Activated gamma-delta T cell treated with anti-CD3 and anti-CD28 coated beads, Interleukin-2, amount 50 U/mL, for 16 hours (primary cell): Measurements from ENCODE around the gene NPDC1.
A peak's percentile ranks its signal among the peaks of the same experiment; 100 is the strongest.
"Not testable (repeated sequence)": the region's sequence is repeated elsewhere in the genome, so short reads cannot be mapped to it uniquely, and the experiment has no call there.

Experiments used
- DNase-seq: peaks from one replicate; pipeline ENCODE4 v3.0.0-alpha.2; 2020; ENCODE audit warnings: low read depth

NPDC1 gene

DNA sequence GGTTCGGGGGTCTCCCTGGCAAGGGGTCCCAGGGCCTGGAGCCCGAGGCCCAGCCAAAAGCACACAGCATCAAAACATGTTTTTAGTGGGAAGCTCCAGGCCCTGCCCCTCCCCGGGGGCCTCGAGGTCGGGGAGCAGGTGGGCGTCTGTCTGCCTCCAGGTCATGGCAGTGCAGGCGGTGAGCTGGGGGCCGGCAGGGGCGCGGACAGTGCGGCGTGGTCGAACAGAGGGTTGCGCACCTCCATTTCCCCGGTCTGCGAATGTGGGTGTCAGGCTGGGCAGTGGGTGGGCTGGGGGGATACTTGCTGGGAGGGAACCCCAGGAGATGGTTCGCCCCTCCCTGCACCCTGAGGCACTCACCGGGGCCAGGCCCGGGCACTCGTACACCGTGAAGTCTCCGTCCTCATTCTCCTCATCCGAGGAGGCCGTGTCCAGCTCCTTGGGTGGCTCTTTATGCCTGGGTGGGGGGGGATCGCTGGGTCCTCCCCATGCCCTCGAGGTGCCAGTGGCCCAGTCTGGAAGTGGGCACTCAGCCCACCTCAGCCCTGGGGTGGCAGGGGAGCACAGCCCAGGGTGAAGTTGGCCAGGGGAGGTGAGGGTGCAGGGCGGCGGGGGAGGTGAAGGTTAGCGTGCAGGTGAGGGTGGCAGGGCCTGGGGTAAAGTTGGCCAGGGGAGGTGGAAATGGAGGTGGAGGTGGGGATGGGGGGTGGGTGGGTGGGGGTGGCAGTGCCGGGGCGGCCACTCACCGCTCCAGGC lies 6.2 kb downstream of the NPDC1 start:
- DNase-seq, result no peak

DNA sequence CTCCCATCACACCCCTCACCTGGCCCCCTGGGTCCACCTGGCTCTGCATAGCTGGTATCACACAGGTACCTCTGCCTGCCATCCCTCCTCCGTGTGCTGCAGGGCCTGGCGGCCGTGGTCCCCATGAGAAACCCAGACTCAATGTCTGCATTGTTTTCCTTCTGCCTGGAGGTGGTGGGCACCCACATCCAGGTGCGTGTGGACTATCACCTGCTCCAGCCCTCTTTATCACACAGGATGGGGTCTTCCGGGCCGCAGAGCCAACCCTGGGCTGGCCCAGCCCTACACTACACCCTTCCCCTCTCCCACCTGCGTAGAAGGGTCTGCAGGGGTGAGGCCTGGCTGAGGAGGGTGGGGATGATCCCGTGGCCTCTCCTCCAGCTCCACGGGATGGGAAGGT lies 7.1 kb downstream of the NPDC1 start:
- no peak for DNase-seq

DNA sequence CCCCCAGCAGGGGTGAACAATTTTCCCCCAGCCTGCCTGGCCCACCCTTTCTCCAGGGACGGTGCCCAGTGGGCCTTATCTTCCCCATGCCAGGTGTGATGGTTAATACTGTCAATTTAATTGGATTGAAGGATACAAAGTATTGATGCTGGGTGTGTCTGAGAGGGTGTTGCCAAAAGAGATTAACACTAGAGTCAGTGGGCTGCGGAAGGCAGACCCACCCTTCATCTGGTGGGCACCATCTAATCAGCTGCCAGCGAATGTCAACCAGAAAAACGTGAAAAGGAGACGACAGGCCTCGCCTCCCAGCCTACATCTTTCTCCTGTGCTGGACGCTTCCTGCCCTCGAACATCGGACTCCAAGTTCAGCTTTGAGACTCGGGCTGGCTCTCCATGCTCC lies 8.5 kb downstream of the NPDC1 start:
- no peak for DNase-seq

DNA sequence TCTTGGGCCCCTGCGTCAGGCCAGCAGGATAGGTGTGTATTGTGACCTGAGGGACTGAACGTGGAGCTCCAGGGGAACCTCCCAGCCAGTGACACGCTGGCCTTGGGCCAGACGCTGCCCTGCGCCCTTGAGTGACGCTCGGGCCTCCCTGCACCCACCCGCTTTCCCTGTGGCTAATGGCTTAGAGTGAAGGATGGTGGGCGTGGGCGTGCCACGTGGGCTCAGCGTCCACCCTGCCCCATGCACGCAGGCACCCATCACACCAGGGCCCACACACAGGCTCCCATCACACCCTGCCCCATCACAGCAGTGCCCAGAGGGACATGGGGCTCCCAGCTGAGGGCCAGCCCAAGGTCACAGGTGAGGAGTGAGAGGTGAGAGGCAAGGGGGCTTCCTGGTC lies 8.9 kb downstream of the NPDC1 start:
- no peak for DNase-seq

DNA sequence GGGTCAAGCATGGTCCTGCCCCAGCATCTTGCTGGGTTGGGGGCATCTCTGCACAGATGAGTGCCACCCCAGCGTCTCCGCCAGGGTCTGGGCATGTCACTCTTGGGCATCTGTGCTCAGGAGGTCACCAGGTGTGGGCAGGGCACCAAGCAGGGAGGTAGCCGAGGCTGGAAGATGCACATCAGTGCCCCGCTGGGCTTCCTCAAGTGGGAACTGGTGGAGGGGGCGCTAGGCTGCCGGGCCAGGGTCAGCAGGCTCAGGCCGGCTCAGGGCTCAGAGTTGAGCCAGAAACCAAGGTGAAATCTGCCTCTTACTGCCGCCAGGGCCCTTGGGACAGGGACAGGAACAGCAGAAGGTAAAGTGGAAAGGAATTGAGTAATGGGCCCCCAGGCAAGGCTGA lies 10.0 kb downstream of the NPDC1 start:
- no peak for DNase-seq

DNA sequence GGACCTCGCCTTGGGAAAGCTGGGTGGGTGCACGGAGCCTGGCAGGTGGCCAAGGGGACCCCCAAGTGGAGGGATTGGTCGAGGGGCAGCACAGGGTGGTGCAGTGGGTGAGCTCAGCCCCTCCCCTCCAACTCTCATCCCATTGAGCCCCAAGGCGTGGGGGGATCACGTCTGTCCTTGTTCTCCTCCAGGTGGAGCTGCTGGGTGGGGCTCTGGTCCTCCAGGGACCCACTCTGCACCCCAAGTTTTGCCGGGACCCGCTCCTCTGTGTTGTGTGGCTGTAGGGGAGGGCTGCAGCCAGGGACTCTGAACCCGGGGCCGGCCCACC lies 10.5 kb downstream of the NPDC1 start:
- DNase-seq, result no peak

DNA sequence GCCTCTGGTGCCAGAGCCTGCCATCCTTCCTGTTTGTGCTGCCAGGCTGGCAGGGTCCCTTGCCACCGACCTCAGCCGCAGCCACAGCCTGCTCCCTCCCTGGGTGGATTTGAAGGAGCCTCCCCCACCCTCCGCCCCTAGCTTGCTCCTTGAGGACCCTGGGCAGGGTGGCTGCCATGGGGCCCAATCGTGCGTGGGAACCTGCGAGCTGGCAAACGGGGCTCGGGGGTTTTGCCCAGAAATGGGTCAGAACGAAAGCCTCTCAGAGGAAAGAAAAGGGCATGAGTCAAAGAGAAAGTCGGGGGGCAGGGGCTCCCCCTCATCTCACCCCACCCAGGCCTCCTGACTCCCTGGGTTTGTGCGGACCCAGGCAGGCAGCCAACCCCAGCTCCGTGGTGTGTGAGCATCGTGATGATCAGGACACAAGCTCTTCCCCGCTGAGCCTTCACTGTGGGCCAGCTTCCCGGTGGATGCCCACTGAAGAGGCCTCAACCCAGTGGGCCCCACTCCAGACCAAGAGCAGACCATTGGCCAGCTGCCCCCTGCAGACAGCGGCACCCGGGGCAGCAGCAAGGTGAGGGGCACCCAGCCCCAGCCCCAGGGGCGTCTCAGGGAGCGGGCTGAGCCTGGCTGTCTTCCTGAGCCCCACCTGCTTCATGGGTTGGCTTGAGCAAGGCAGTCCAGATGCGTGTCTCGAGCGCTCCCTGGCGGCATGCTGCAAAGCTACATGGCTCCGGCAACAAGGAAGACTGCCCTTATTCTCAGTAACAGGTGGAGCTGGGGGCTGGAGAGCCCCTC lies 11.1 kb downstream of the NPDC1 start:
- DNase-seq, result peak; percentile 76

DNA sequence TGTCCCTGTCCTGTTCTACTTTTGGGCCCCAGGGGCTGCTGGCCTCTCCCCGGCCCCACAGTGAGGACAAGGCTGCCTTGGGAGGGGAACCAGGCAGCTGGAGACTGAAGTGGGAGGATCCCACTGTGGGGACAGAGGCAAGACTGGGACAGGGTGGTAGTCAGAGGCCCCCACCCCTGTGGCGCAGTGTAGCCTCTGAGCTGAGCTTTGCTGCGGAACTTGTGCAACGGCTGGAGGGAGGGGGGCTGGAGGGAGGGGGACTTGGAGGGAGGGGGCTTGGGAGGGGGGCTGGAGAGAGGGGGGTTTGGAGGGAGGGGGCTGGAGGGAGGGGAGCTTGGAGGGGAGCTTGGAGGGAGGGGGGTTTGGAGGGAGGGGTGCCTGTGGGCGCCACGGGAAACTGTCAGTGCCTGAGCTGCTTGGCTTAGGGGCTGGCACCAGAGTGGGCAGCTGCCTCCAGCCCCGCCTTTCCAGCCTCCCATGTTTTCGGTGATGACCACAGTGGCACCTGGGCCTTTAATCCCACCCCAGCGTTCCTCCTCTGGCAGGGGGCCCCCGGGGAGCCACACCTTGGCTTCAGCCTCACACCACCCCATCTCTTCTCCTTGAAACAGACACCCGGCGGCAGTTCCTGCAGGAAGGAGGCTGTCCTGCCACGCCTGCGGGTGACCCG lies 11.8 kb downstream of the NPDC1 start:
- DNase-seq, result no peak

DNA sequence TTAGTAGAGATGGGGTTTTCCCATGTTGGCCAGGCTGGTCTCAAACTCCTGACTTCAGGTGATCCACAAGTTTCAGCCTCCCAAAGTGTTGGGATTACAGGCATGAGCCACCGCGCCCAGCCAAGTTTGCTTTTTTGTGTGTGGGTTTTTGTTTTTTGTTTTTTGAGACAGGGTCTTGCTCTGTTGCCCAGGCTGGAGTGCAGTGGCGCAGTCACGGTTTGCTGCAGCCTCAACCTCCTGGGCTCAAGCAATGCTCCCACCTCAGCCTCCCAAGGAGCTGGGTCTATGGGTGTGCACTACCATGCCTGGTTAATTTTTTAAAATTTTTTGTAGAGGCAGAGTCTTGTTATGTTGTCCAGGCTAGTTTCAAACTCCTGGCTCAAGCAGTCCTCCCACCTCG lies 12.5 kb downstream of the NPDC1 start:
- not testable (repeated sequence) for DNase-seq

DNA sequence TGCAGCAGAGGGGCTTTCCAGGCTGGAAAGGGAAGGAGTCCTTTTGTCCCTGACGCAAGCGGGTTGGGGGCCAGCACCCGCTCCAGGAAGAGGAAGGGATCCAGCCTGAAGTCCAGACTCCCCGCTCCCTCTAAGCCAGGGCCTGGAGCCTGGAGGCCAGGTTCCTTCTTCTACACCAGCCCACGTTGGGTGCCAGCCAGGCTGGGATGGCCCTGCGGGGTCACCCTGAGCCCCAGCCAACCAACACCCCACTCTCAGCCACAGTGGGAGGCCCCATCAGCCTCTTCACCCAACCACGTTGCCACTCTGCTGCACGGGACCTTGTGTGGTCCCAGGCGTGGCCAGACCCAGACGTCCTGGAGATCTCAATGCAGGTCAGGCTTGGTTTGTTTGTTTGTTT lies 13.1 kb downstream of the NPDC1 start:
- DNase-seq, result no peak

DNA sequence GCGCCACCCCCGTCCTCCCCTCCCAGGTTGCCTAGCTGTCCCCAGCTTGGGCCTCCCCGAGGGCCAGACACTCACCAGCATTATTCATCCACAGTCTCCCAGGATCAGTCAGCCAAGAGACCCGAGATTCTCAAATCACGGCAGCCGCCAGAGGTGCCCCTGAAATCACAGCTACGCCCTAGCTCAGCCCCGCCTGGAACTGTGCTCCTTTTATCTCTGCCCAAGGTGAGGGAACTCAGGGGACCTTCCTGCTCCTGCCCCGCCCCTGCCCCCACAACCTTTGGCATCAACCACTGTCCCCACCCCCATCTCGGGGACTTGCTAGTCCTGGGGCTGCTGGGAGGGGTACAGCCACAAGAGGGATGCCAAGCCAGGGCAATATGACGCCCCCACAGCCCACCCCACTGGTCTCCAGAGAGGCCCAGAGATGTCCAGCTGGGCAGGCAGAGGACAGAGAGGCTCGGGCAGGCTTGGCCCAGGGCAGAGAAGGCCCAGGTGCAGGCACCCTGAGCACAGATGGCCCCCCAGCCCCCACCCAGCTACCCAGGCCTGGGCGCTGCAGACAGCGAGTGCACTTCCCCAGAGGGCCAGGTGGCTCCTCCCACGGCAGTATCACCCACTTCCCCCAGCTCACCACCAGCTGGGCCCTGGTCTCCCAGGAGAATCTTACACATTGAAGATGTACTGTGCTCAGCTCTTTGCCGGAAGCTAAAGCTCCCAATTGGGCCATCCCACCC lies 13.9 kb downstream of the NPDC1 start, which contains the start of gene FUT7:
Gene FUT7 (minus strand): TSS at position 185 of the 737 bp plus-strand sequence. CDS start 97 bp downstream, at position 88.
- DNase-seq, result no peak

DNA sequence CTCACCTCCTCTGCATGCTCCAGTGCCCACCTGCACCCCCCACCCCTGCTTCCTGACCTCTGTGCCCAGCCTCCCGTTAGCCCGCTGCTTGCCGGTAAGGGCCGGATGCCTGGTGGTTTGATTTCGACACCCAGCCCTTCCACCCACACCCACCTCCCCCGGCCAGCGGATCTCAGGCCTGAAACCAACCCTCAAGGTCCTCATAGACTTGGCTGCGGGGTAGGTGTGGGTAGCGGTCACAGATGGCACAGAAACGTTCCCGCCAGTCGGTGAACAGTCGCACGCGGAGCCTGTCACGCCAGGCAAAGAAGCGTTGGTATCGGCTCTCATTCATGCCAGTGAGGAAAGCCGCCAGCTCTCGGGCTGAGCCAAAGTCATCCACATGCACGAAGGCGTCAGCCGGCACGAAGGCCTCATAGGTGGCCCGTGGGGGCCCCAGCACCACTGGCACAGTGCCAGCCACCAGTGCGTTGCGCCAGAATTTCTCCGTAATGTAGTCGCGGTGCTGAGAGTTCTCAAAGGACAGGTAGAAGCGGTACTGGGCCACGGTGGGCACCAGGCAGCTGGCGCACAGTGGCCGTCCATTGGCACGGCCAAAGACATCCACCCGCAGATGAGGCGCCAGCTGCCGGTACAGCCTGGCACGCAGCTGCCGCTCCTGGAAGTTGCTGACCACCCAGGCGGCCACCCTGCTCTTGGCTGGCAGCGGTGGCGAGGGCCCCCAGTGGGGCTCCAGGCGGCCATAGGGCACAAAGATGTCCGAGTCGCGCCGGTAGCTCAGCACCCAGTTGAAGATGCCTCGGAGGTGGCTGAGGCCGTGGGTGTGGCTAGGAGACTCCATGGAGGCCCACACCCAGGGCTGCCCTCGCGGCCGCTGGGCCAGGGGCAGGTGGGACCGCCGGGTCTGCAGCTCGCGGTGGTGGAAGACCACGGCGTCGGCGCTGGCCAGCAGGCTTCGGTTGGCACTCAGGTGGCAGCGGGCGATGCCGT lies 15.1 kb downstream of the NPDC1 start:
- DNase-seq, result peak; percentile 33

DNA sequence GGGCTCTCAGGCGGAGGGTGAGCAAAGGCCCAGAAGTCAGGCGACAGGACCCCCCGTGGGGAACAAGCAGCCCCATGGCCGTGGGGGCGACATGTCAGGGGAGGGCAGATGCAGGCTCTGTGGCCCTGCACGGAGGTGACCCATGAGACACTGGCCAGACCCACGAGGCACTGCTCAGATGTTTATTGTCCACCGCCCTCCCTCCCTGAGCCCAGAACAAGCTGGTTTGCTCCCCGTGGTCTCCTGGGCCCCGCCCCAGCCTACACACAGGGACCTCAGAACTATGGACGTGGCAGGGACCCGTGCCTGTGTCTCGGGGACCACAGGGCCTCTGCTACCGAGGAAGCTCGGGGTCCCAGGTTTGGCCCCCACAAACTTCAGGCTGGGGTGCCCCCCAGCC lies 16.0 kb downstream of the NPDC1 start:
- no peak for DNase-seq

DNA sequence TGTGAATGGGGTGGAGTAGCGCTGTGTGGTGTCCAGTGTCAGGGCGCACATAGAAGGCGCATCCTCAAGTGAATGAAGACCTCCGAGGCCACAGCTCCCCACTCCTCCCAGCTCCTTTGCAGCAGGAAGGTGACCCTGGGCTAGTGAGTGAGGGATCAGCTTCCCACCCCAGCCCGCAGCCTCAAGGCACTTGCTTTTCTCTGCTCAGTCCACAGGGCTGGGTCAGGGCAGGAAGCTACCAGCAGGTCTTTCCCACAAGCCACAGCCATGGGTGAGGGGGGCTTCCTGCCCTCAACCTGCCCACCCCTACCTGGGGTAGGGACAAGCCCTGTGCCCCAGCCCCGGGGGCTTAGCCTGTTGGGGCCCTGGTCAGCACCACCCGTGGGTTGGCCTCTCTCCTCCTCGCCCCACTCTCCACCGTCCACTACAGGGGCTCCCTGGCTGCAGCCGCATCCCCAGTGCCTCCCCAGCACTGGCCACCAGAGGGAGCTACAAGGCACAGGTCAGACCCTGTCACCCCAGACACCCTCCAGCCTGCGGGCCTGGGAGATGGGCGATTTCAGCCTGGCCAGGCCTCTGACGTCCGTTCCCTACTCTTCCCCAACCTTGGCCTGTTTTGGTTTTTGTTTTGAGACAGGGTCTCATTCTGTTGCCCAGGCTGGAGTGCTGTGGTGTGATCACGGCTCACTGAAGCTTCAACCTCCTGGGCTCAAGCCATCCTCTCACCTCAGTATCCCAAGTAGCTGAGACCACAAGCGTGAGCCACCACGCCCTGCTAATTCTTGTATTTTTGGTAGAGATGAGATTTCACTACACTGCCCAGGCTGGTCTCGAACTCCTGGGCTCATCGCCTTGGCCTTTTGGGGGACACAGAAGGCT lies 16.7 kb downstream of the NPDC1 start:
- peak; percentile 61 for DNase-seq

DNA sequence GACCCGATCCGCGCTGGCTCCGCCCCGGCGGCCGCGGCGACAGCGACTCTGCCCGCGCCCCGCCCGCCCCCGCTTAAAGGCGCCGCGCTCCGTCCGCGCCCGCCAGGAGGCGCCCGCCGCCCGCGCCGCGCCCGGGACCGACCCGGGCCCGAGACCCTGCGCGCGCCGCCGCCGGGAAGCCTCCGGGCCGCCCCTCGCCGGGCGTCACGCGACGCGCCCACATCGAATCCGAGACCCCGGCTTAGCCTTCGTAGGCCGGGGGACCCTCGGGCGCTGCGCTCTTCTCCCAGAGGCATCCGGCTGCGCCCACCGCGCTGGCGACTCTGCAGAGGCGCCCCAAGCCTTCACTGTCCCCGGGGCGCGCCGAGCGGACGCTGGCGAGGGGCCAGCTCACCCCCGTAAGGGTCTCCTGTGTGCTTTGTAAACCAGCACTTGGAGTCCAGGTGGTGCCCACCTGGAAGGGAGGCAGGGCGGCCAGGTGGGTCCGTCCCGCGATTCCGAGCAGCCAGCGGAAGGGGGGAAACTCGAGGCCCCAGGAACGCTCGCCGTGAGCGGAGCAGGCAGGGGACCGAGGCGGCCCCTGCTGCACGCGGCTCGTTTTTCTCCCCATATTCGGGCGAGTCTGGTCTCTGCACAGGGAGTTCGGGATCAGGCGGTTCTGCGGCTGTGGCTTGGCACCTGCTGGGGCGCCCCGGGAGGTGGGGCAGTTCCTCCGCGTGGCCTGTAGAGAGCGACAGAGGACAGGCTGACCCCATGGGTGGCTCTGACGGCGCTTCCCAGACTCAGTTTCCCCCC lies 17.5 kb downstream of the NPDC1 start:
- peak; percentile 44 for DNase-seq

DNA sequence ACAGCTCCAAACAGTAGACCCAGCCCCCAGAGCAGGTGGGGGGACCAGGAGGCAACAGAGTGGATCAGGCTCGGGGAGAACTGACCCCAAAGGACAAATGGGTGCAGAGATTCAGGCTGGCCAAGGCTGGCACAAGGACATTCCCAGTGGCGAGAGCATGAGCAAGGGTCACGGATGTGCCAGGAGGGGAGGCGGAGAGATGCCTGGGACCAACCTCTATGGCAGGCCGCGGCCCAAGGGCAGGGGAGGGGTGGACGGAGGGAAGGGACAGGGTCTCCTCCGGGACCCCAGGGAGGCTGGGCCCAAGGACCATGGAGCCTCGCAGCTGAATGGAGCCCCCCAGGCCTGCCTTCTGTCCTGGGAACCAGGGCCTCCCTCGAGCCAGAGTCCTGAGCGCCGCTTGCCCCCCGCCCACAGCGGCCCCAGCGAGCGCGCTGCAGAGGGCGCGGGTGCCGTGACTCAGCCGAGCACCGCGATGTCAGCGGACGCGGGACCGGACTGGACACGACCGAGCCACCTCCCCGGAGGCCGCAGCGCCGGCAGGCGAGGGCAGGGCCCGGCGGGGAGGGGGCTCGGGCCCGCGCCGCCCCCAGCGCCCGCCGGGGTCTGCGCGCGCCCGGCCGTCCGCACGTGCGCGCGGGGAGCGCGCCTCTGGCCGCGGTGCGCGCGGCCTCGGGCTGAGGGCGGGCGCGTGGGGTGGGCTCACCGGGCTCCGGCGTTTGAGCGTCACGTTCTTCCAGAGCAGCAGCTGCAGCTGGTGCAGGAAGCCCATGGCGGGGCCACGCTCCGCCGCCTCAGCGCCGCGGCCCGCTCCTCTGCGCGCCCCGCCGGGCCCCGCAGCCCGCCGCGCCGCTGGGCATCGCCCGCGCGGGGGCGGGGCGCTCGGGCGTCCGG lies 18.4 kb downstream of the NPDC1 start, which contains the start of gene ABCA2:
Gene ABCA2 (minus strand): TSS at position 869 of the 894 bp plus-strand sequence. CDS start 97 bp downstream, at position 772.
- no peak for DNase-seq

DNA sequence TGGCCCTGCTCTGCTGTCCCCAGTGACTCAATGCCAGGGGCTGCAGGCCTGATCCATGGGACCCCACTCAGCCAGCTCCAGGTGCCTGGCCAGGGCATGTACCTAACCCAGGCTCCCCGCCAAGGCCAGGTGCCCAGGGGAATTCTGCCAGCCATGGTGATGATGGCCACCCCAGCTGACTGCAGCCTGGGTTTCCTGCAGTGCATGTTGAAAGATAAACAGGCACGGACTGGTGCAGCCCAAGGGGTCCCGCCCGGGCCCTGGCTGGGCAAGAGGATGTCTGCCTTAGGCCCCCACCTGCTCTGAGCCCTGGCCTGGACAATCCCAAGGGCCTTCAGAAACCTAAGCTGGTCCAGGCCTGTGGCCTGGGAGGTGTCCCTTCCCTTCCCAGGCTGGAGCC lies 19.1 kb downstream of the NPDC1 start:
- no peak for DNase-seq

DNA sequence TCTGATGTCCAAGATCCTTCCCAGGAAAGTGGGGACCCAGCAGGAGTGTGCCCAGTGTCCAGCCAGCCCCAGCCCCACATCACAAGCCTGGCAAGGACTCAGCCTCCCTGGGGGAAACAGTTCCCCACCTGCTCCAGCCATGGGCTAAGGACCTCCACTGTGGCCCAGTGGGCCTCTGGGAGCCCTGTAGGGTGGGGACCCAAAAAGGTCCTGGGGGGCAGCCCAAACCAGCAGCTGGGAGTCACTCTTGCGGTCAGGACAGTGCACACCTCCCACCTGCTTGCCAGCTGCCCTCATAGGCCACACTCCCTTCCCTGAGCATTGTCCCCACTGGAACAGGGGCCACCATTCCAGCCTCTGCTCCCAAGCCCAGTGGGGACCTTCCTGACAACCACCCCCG lies 19.6 kb downstream of the NPDC1 start:
- no peak for DNase-seq
